ENCODE data around the gene PCSK5.

DNA sequence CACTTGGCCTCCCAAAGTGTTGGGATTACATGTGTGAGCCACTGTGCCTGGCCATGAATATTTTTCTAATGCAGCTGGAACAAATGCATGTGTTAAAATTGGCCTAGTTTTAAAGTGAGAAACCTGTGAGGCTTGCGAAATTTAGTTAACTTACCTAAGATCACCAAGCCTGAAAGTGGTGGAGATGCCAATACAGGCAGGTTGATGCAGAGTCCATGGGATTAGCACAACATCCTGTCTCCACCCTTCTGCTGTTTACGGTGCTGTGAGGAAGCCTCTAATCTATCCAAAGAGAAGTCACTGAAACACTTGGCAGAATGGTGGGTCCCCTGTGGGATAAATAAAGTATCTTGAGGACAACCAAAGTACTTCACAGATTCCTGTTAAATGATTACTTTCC is 98.2 kb downstream of the PCSK5 start:
- TF ChIP-seq, protein P1, sequence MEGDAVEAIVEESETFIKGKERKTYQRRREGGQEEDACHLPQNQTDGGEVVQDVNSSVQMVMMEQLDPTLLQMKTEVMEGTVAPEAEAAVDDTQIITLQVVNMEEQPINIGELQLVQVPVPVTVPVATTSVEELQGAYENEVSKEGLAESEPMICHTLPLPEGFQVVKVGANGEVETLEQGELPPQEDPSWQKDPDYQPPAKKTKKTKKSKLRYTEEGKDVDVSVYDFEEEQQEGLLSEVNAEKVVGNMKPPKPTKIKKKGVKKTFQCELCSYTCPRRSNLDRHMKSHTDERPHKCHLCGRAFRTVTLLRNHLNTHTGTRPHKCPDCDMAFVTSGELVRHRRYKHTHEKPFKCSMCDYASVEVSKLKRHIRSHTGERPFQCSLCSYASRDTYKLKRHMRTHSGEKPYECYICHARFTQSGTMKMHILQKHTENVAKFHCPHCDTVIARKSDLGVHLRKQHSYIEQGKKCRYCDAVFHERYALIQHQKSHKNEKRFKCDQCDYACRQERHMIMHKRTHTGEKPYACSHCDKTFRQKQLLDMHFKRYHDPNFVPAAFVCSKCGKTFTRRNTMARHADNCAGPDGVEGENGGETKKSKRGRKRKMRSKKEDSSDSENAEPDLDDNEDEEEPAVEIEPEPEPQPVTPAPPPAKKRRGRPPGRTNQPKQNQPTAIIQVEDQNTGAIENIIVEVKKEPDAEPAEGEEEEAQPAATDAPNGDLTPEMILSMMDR (IDR thresholded peaks at IDR 0.05), result no peak
- no peak for TF ChIP-seq POLR2A (IDR thresholded peaks at IDR 0.05)
